Right lobe of liver (tissue), 6 donors: ENCODE measurements around the gene CEP250. TPM values are rescaled to one million over a fixed set of nuclear protein-coding genes. Genes with fewer than 3 reads are reported as not detected.

Experiments used
- ATAC-seq, 4 donors: fragments of 200-7000 bp; cut with Tn5 transposase; one replicate each; pipeline ENCODE4 v1.9.1; 2020; ENCODE audit warnings: mild to moderate bottlenecking in 4 of 4, moderate library complexity in 4 of 4
- DNase-seq, 3 donors: peaks; one replicate each; pipeline ENCODE4 v3.0.0-alpha.2; 2020
- H3K27ac ChIP-seq, 3 donors: fragments of 200-600 bp; one replicate each; pipeline ENCODE4 v1.8.0; 2022
- H3K27me3 ChIP-seq, 2 donors: fragments of 200-600 bp; one replicate each; pipeline ENCODE4 v1.8.0; 2022
- H3K36me3 ChIP-seq, 4 donors: fragments of 200-600 bp; sonication (generic) in 1 of 4; one replicate each; pipeline versions ENCODE4 v1.5.1 to v1.8.0; 2017 to 2022; ENCODE audit warnings: control low read depth in 1 of 4
- H3K4me1 ChIP-seq, 4 donors: fragments of 200-600 bp; sonication (generic) in 1 of 4; one replicate each; pipeline versions ENCODE4 v1.5.1 to v1.8.0; 2017 to 2022; ENCODE audit warnings: control low read depth in 1 of 4
- H3K4me3 ChIP-seq, 3 donors: fragments of 200-600 bp; one replicate each; pipeline ENCODE4 v1.8.0; 2022
- H3K9me3 ChIP-seq, 4 donors: fragments of 200-600 bp; sonication (generic) in 1 of 4; one replicate each; pipeline versions ENCODE4 v1.5.1 to v1.8.0; 2017 to 2022; ENCODE audit warnings: control low read depth in 1 of 4
- CTCF ChIP-seq, 4 donors: fragments of 200-600 bp in 3 of 4; fragments of 450-650 bp in 1 of 4; IDR thresholded peaks; one replicate each; pipeline versions ENCODE4 v1.5.1 to v1.8.0; 2016 to 2022; ENCODE audit warnings: antibody characterized with exemption in 4 of 4, mild to moderate bottlenecking in 2 of 4
- POLR2A ChIP-seq: fragments of 450-650 bp; IDR thresholded peaks from one replicate; pipeline ENCODE4 v1.6.1; 2017; ENCODE audit warnings: antibody characterized with exemption, mild to moderate bottlenecking
- WGBS: methylation state at CpG from one replicate; pipeline ENCODE4 v1.1.6; 2018; ENCODE audit warnings: low coverage, low lambda C conversion rate; ENCODE audit not compliant: insufficient coverage; ENCODE audit errors: missing lambda C conversion rate; 5-methylcytosine and 5-hydroxymethylcytosine counted together
- intact Hi-C, 2 donors: fragments of 100-400 bp; cut with DNase I; formaldehyde crosslinking; loops; one replicate each; pipeline versions ENCODE4 v1.11.2 to v1.14.1; 2022
- total RNA-seq, 6 experiments: library from RNA; depleted of rRNA in 2 of 6; stranded (reverse); fragments of >200 nt in 2 of 6; fragmentation: NEBNext Ultra II Directional in 3 of 6; extraction: Animal tissue kit (Norgen Biotek cat#: 25700) in 3 of 6; gene quantifications; one replicate each; pipeline versions ENCODE4 v1.1.0 to v1.2.4, GENCODE V29; 2016 to 2023
- donor health status: DM: no; HTN: yes; CAD: no.
- donor health status: DM: no; HTN: no; CAD: no.
- donor health status: DM: no; HTN: no; CAD: no.
- donor health status: DM: no; HTN: yes; CAD: no.
- donor health status: DM: no; HTN: yes; CAD: no.

Gene CEP250
- total RNA-seq, 6 experiments from 2014 or later, result 5.9 to 11.2 (median 9.0) TPM

- WGBS, result 50% methylated on average over 3 of the region's 5 CpGs
- Histone ChIP-seq H3K36me3 (peaks cover 0 to 5% (median 2%) of the 10 kb centered on the region in 4 donors), H3K27ac (no peak overlapping the region), H3K27me3 (no peaks in the 10 kb centered on the region), H3K4me3 (no peak overlapping the region), H3K9me3 (no peaks in the 10 kb centered on the region), H3K4me1 (no peaks in the 10 kb centered on the region)
- intact Hi-C loops, result no loop called here
- TF ChIP-seq CTCF (IDR thresholded peaks at IDR 0.05) (no peak), POLR2A (no peak)
- ATAC-seq (no peak), DNase-seq (no peak)
Measured at GRCh38 chr20:35561671-35562070, 106.3 kb downstream of the CEP250 start.

GRCh38 chr20:35562541-35563110 is 107.2 kb downstream of the CEP250 start:
- TF ChIP-seq POLR2A (no peak), CTCF (IDR thresholded peaks at IDR 0.05) (no peak)
- Histone ChIP-seq H3K36me3 (no peaks in the 10 kb centered on the region), H3K4me3 (no peak overlapping the region), H3K9me3 (no peaks in the 10 kb centered on the region), H3K27me3 (no peaks in the 10 kb centered on the region), H3K27ac (no peak overlapping the region), H3K4me1 (no peaks in the 10 kb centered on the region)
- peak in 1 of 3 donors; percentile 27 for DNase-seq
- WGBS, result 60% methylated on average over 1 of the region's 10 CpGs
- intact Hi-C loops, result no loop called here
- ATAC-seq, result no peak

- intact Hi-C loops, result no loop called here
- Histone ChIP-seq H3K36me3 (no peaks in the 10 kb centered on the region), H3K27ac (no peak overlapping the region), H3K4me1 (no peaks in the 10 kb centered on the region), H3K27me3 (no peaks in the 10 kb centered on the region), H3K4me3 (no peak overlapping the region), H3K9me3 (no peaks in the 10 kb centered on the region)
- 77% methylated on average over 3 of the region's 10 CpGs for WGBS
- ATAC-seq (no peak), DNase-seq (peak in 1 of 3 donors; percentile 45)
- TF ChIP-seq POLR2A (no peak), CTCF (IDR thresholded peaks at IDR 0.05) (no peak)
Measured at GRCh38 chr20:35563834-35564233, 108.4 kb downstream of the CEP250 start.

GRCh38 chr20:35564905-35565304 is 109.5 kb downstream of the CEP250 start:
- WGBS, result 93% methylated on average over 3 of the region's 7 CpGs
- Histone ChIP-seq H3K4me1 (no peaks in the 10 kb centered on the region), H3K36me3 (no peaks in the 10 kb centered on the region), H3K27me3 (no peaks in the 10 kb centered on the region), H3K27ac (no peak overlapping the region), H3K4me3 (no peak overlapping the region), H3K9me3 (no peaks in the 10 kb centered on the region)
- DNase-seq (no peak), ATAC-seq (no peak)
- intact Hi-C loops, result no loop called here
- TF ChIP-seq CTCF (IDR thresholded peaks at IDR 0.05) (no peak), POLR2A (no peak)

- ATAC-seq (peak in 3 of 4 donors; percentile 39 to 69 (median 49)), DNase-seq (peak in 1 of 3 donors; percentile 11)
- Histone ChIP-seq H3K9me3 (no peaks in the 10 kb centered on the region), H3K4me3 (no peak overlapping the region), H3K27ac (no peak overlapping the region), H3K4me1 (no peaks in the 10 kb centered on the region), H3K36me3 (no peaks in the 10 kb centered on the region), H3K27me3 (no peaks in the 10 kb centered on the region)
- intact Hi-C loops, result no loop called here
- no peak for TF ChIP-seq POLR2A
- peak in 3 of 4 donors; percentile 15 to 17 (median 16) for TF ChIP-seq CTCF (IDR thresholded peaks at IDR 0.05)
- 4% methylated on average over 2 of the region's 2 CpGs for WGBS
Measured at GRCh38 chr20:35568645-35569044, 113.2 kb downstream of the CEP250 start.
